Prostate gland (tissue), 2 donors: Measurements from ENCODE around the gene ADAMTSL1. TPM values are rescaled to one million over a fixed set of nuclear protein-coding genes. Genes with fewer than 3 reads are reported as not detected.
A peak's percentile ranks its signal among the peaks of the same experiment; 100 is the strongest.

ENCODE experiments used
- DNase-seq: peaks from one replicate; pipeline ENCODE4 v3.0.0-alpha.2; 2019; ENCODE audit warnings: low spot score
- H3K27ac ChIP-seq, 2 donors: fragments of 200-600 bp; sonication (generic); 2 replicates each; pipeline ENCODE4 v1.5.1; 2017 to 2019
- H3K27me3 ChIP-seq: fragments of 200-600 bp; sonication (generic); replicated peaks from 2 replicates; pipeline ENCODE4 v1.5.1; 2019; ENCODE audit not compliant: insufficient read depth
- H3K36me3 ChIP-seq, 2 donors: fragments of 200-600 bp; sonication (generic); 1 replicate in 1 of 2; 2 replicates in 1 of 2; pipeline versions ENCODE4 v1.5.1 to v1.8.1; 2017 to 2019
- H3K4me1 ChIP-seq: fragments of 200-600 bp; sonication (generic); replicated peaks from 2 replicates; pipeline ENCODE4 v1.5.1; 2019
- H3K4me3 ChIP-seq, 2 donors: fragments of 200-600 bp; sonication (generic); 2 replicates each; pipeline ENCODE4 v1.5.1; 2017 to 2019
- H3K9me3 ChIP-seq: fragments of 200-600 bp; sonication (generic); 2 replicates; pipeline ENCODE4 v1.5.1; 2017
- POLR2A ChIP-seq: fragments of 450-650 bp; IDR thresholded peaks from one replicate; pipeline ENCODE4 v1.6.1; 2016; ENCODE audit warnings: antibody characterized with exemption, mild to moderate bottlenecking
- POLR2AphosphoS5 ChIP-seq: sonication (generic); formaldehyde crosslinking; IDR thresholded peaks from one replicate; pipeline ENCODE4 v1.6.1; 2017; ENCODE audit warnings: antibody characterized with exemption
- WGBS: methylation state at CpG from one replicate; pipeline ENCODE4 v1.1.5; 2018; 5-methylcytosine and 5-hydroxymethylcytosine counted together
- intact Hi-C: fragments of 100-400 bp; cut with DNase I; formaldehyde crosslinking; loops from one replicate; pipeline ENCODE4 v1.14.2; 2022
- total RNA-seq, 2 donors: library from RNA; depleted of rRNA; stranded (reverse); fragments of >200 nt; gene quantifications; one replicate each; pipeline ENCODE4 v1.1.0, GENCODE V29; 2016
- TF ChIP-seq, protein P1 (sequence below), 4 experiments: fragments of 200-600 bp in 2 of 4; fragments of 450-650 bp in 2 of 4; sonication (generic) in 2 of 4; IDR thresholded peaks; 1 replicate in 3 of 4; 2 replicates in 1 of 4; pipeline ENCODE4 v1.5.1; 2016 to 2019; ENCODE audit warnings: antibody characterized with exemption in 4 of 4, mild to moderate bottlenecking in 2 of 4, moderate library complexity in 2 of 4

ADAMTSL1 gene
- total RNA-seq, 2 donors from 2014 or later, result 9.8 to 18.1 TPM

DNA sequence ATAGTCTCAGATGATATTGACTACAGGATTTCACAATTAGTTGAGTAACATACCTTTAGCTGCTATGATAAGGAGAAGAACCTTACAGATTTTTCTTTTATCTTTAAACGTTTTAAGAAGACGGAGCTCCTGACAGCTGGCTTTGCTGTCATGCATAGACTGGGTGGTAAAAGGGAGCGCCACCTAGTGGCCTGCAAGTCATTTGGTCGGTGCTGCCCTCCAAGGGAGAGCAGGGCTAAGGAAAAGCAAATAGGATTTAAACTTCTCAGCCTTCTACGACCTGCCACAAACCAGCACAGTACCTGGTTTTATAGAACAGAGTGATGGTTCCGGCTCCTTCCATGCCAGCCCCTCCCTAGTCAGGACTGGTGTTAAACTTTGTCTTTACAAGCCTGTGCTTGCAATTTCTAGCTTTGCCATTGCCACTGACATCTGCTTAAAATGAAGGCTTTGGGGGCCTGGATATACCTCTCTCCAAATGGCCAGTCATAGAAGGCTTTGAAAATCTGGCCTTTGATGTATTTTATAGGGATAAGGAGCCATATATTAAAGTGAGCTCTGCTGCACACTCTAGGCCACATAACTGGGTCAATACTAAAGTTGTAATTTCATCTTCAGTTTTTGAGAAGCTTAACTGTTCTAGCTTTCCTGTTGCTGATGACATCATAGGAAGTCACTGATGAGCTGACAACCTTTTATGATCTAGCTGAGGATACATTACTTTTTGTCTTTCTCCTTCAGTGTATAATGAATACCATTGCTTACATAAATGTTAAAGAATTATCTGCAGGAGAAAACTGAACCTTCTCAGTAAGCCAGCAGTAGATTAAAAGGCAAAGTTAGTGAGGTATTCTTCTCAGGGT is 31.1 kb upstream of the ADAMTSL1 start:
- intact Hi-C loops, result loop anchor here (5.0 to 10.0 kb wide), 2 partner anchors 186 to 422 kb away; no protein-coding TSS in a partner anchor
- H3K27me3 ChIP-seq, result no peaks in the 10 kb centered on the region
- H3K4me1 ChIP-seq, result no peaks in the 10 kb centered on the region
- no peaks in the 10 kb centered on the region for H3K36me3 ChIP-seq
- H3K9me3 ChIP-seq, result no peaks in the 10 kb centered on the region
- H3K27ac ChIP-seq, result peak overlapping the region; percentile 0 to 15
- TF ChIP-seq POLR2AphosphoS5 (peak; percentile 39), POLR2A (no peak)
- TF ChIP-seq, protein P1, sequence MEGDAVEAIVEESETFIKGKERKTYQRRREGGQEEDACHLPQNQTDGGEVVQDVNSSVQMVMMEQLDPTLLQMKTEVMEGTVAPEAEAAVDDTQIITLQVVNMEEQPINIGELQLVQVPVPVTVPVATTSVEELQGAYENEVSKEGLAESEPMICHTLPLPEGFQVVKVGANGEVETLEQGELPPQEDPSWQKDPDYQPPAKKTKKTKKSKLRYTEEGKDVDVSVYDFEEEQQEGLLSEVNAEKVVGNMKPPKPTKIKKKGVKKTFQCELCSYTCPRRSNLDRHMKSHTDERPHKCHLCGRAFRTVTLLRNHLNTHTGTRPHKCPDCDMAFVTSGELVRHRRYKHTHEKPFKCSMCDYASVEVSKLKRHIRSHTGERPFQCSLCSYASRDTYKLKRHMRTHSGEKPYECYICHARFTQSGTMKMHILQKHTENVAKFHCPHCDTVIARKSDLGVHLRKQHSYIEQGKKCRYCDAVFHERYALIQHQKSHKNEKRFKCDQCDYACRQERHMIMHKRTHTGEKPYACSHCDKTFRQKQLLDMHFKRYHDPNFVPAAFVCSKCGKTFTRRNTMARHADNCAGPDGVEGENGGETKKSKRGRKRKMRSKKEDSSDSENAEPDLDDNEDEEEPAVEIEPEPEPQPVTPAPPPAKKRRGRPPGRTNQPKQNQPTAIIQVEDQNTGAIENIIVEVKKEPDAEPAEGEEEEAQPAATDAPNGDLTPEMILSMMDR (IDR thresholded peaks at IDR 0.05), result peak; percentile 72 to 83 (median 79)
- DNase-seq, result peak; percentile 72
- H3K4me3 ChIP-seq, result no peak overlapping the region
- 6% methylated on average over 6 of the region's 6 CpGs for WGBS

DNA sequence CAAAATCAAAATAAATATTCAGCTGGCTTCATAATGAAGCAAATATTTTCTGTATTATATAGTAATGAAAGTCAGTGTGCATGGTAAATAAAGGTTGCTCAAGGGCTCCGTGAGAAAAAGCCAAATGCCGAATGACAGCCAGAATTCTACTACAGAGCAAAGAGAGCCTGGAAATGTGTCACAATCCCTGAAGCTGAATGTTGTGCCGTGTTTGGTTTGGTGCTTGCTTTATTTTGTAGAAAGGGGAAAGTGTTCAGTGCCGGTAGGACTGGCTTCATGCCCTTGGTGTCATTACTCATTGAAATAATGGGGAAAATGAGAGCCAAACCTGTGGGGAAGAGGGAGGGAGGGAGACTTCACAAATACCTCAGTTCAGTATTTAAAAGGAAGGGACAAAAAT is 26.8 kb upstream of the ADAMTSL1 start:
- WGBS, result 7% methylated on average over 4 of the region's 4 CpGs
- H3K9me3 ChIP-seq, result no peaks in the 10 kb centered on the region
- peak; percentile 55 for DNase-seq

DNA sequence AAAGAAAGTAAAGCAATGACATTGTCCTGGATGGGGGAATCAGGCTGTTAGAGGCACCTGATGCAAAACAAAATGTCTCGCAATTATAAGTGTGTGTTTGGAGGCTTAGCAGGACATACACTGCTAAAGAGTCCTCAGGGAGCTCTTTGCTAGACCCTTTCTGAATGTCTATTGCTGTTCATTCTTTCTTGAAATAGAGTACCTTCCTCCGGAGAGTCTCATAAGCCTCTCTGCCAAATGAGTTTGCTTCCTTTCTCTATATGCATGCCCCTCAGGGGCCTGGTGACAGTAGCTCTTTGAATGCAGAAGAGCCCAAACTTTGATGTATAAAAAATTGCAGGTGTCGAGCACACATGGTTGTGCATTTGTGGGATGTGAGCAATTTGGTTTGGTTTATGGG is 26.4 kb upstream of the ADAMTSL1 start:
- 62% methylated on average over 3 of the region's 3 CpGs for WGBS
- Histone ChIP-seq H3K9me3 (no peaks in the 10 kb centered on the region), H3K4me3 (no peak overlapping the region), H3K27me3 (no peaks in the 10 kb centered on the region), H3K27ac (peak overlapping the region; percentile 26 to 40), H3K4me1 (no peaks in the 10 kb centered on the region), H3K36me3 (no peaks in the 10 kb centered on the region)
- intact Hi-C loops, result loop anchor here (10.0 kb wide), 1 partner anchor 417 kb away; no protein-coding TSS in a partner anchor
- TF ChIP-seq POLR2AphosphoS5 (no peak), POLR2A (no peak)
- TF ChIP-seq, protein P1 (IDR thresholded peaks at IDR 0.05), result no peak
- DNase-seq, result no peak

More for the DNA sequence above, 26.8 kb upstream of the ADAMTSL1 start:
- intact Hi-C loops, result loop anchor here (10.0 kb wide), 1 partner anchor 418 kb away; no protein-coding TSS in a partner anchor
- no peaks in the 10 kb centered on the region for H3K36me3 ChIP-seq
- H3K4me3 ChIP-seq, result no peak overlapping the region
- no peaks in the 10 kb centered on the region for H3K27me3 ChIP-seq
- no peaks in the 10 kb centered on the region for H3K4me1 ChIP-seq
- peak; percentile 53 for TF ChIP-seq POLR2AphosphoS5
- TF ChIP-seq, protein P1 (IDR thresholded peaks at IDR 0.05), result no peak
- H3K27ac ChIP-seq, result peak overlapping the region; percentile 26 to 40

DNA sequence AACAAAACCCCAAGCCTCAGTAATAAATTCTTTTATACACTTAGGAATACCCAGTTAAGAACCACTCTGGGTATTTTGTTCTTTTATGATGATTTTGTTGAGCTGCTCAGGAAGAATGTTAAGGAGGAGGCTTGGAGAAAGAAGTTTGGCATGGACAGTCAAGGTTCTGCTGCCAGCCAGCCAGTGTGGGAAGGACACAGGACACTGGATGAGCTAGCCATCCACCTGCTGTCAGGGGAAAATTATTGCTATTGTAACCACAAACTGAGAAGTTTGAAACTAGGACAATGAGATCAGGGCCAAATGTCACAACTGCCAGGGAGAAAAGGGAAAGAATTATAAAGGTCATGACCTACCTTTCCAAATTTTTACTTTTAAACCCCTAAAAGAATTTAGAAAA is 25.9 kb upstream of the ADAMTSL1 start:
- Histone ChIP-seq H3K27me3 (no peaks in the 10 kb centered on the region), H3K4me1 (no peaks in the 10 kb centered on the region), H3K27ac (no peak overlapping the region), H3K4me3 (no peak overlapping the region), H3K36me3 (no peaks in the 10 kb centered on the region), H3K9me3 (no peaks in the 10 kb centered on the region)
- TF ChIP-seq, protein P1 (IDR thresholded peaks at IDR 0.05), result no peak
- TF ChIP-seq POLR2AphosphoS5 (no peak), POLR2A (no peak)
- intact Hi-C loops, result loop anchor here (10.0 kb wide), 1 partner anchor 417 kb away; no protein-coding TSS in a partner anchor
- DNase-seq, result no peak
